Hematopoietic multipotent progenitor cell treated with erythropoietin and hydrocortisone succinate and interleukin-3 and kit ligand, for 6 days (in vitro differentiated cells): ENCODE measurements around the gene SORCS1.
"Not testable (repeated sequence)": the region's sequence is repeated elsewhere in the genome, so short reads cannot be mapped to it uniquely, and the experiment has no call there.

Experiments used
- DNase-seq: peaks from one replicate; pipeline ENCODE4 v3.0.0-alpha.2; 2015

Gene SORCS1

DNA sequence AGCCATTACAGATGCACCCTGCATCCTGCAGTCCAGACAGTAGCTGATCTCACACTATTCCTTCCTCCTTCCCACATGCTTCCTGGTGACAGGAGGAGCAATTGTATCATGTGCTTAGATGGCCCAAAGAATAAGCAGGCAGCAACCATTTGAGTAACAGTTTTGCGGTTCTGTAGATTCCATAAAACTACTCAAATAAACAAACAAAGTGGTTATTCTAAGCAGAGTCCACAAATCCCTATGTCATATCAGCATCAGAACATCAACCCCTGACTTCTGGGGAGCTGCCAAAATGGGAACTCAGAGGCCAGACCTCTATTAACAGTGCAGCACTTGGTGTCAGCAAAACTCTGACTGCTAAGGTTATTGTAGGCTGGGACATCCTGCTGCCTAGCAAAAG, 226.0 kb downstream of the SORCS1 start:
- no peak for DNase-seq

DNA sequence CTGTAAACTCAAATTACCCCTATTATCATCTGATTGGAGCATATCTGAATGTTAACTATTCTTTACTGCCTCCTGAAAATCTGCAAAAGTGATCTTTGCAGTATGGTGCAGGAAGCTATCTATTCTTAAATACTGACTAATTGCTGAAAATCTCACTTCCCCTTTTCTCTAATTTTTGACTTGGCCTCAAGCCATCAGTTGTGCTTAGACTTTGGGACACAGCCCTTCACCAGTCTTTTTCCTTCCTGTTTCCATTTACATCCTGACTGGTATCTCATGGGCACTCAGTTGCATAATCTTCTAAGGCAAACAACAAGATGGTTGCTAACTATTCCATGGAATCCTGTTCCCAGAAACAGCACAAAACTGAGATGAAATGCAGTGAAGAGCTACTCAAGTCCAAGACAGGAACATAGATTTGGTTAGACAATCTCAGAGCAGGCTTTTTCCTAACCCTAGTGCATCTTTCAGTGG, 228.5 kb downstream of the SORCS1 start:
- peak; percentile 48 for DNase-seq

DNA sequence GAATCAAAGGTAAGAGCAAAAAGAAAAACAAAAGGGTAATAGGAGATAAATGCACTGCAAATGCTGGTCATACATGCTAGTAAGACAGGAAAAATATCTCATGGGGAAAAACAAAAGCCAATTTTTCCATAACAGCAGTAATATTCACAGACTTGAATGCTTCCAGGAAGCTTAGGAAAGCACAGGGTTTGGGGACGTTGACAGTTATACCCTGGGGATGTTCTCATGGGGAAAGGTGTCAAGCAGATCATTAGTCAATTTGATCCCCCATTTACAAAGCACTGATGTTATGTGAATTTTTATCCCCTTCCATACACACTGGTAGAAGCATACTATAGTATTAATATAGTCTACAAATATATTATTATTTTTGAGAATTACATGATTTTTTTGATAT, 232.7 kb downstream of the SORCS1 start:
- DNase-seq = no peak

DNA sequence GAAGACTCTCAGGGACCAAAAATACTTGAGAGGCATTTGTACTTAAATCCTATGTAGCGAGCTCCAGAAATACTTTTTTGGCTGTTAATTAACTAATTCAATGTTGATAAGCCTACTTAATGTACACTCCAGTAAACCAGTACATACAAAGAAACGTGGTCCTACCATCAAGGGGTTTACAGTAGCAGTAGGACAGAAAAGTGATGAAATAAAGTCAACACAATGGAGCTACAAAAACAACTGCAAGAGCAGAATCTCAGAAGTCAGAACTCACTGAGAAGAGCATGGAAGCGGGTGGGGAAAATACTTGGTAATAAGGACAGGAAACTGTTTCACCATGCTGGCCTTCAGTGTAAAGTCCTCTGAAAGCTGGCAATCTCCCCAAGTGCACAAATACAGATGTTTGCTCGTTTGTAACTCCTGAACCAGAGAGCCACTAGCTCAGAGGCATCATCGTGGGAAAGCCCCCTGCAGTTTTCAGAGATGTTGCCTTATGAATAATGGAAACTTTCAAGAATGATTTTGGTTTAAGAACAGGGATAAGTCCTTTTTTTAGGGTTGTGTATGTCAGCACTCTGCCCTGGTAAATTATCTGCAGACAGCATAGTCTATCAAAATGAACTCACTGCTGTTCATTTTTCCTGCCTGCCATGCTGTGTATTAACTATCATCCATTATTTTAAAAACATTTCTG, 233.2 kb downstream of the SORCS1 start:
- DNase-seq = peak; percentile 7

DNA sequence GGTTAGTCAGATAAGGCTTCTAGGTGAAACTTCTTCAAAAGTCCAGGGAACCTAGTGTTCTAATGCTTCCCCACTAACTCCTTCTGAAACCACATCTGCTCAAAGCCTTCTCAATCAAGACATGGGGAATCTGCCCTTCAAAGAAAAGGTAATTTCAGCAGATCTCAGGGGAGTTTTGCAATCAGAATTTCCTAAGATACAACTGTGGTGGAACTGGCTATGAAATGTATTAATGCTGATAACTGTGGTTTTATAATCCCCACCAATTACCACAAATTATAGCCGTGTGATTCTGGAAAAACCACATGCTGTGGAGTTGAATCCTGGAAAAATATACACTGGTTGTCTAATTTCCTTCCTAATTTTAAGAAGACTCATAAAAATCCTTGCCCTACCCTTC, 233.8 kb downstream of the SORCS1 start:
- peak; percentile 15 for DNase-seq

DNA sequence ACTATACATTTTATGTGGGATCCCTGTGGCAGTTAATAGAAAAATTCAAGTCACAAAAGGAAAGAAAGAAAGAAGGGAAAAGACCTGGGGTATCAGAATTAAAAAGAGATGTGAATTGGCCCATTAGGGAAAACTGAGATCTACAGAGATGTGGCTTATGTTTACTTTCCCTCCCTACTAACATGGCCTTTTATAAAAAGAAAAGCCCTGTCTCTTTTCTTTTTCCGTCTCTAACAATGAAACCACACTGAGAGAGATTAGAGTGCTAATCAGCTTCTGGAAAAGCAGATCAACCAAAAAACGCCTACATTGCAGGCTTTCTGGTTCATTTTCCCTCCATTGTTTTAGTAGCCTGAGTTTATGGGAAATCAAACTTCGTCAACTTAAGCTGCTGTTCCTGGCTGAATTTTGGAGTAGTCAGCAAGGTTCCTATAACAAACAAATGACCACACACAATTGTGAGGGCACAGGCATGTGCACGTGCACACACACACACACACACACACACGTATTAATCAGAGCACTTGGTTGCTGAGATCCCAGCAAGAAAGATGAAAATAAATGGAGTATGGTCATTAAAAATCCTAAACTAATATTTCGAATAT, 235.1 kb downstream of the SORCS1 start:
- no peak for DNase-seq

DNA sequence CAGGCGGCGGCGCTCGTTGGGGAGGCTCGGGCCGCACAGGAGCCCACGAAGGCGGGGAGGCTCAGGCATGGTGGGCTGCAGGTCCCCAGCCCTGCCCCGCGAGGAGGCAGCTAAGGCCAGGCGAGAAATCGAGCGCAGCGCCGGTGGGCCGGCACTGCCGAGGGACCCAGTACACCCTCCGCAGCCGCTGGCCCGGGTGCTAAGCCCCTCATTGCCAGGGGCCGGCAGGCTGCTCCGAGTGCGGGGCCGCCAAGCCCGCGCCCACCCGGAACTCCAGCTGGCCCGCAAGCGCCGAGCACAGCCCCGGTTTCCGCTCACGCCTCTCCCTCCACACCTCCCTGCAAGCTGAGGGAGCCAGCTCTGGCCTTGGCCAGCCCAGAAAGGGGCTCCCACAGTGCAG, 236.4 kb downstream of the SORCS1 start:
- not testable (repeated sequence) for DNase-seq

DNA sequence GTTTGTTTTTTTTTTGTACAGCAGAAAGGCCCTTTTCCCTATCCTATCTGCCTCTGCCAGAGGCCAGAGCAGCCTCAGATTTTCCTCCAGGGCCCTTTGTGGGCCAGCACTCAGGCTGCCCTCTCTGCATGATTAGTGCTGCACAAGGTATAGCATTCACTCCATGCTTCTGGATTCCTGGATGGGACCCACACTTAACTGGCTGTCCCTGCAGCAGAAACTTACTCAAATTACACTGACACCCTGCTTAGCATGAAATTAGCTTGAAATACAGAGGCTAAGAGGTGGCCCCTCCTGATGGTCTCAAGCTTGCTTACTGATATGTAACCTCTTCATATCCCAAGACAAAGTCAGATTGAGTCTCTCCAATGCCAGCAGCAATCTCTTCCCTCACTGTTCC, 239.3 kb downstream of the SORCS1 start:
- DNase-seq = no peak

DNA sequence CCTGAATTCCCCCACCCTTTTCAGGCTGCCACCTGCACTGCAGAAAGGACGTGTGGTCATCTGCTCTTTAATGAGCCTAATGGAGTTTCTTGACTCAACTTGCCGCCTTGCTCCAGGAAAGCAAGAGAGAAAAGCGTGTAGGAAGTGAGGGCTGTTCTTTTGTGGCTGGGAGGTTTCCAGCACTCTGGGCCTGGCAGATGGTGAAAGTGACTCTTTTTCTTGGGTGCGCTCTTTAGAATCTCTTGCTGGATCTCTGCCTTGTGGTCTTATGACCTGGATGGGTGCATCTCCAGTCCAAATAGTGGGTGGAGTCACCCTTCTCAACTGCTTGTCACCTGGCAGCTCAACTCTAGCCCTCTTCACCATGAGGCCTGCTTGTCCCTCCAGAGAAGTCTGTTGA, 244.0 kb downstream of the SORCS1 start:
- no peak for DNase-seq

DNA sequence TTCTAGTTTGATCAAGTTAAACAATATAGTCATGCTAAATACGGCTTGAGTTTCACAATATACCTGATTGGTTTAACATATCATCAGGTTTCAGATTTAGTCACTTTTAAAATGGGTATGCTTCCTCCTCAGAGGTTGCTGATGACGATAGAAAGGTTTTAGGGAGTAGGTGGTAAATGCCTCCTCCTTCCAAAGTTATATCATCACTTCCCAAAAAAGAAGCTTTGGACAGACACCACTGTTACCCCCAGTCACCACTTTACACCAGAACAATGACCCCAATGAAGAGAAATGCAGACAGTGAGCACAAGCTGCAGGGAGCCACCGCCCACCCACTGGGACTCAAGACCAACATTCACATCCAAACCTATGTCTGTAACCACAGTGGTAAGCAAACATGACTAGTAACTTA, 244.6 kb downstream of the SORCS1 start:
- DNase-seq = no peak

DNA sequence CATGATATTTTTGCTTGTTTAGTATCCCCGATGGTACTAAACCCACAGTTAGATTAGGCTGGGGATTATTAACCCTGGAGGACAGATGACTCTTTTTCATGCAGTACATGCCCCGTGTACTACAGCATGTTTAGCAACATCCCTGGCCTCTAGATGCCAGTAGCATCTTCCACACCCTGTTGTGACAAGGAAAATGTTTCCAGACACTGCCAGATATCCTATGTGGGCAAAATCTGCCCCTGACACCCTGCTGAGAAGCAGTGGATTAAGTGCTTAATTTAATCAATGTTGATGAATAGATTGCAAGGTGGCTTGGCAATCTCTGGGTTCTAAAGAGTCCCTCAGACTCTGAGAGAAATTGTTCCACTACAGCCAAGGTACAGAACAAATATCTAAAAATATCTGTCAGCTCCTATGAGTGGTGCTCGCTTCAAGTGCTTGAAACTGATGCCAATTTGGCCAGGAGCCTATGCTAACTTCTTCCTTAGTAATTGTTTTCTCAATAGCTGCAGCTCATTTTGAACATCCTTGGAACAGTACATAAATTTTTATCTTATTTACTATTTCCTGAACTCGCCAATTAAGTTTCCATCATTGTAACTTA, 247.0 kb downstream of the SORCS1 start:
- no peak for DNase-seq

DNA sequence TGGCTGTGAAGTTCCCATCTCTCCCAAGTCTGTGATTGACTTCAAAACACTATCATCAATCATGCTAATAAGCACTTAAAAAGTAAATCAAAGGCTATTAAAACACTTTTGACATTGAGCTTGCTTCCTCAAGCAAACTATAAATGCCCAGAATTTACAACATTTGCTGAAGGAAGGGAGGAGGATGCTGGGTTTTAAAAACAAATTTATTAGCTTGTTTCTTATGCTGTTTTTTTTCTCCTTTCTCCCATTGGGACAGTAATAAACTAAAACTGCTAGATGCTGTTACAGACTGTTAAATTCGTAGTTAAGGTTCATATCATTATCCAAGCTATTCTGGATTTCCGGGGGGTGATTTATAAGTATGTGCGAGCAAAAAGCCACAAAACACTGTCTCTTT, 250.5 kb downstream of the SORCS1 start:
- no peak for DNase-seq

DNA sequence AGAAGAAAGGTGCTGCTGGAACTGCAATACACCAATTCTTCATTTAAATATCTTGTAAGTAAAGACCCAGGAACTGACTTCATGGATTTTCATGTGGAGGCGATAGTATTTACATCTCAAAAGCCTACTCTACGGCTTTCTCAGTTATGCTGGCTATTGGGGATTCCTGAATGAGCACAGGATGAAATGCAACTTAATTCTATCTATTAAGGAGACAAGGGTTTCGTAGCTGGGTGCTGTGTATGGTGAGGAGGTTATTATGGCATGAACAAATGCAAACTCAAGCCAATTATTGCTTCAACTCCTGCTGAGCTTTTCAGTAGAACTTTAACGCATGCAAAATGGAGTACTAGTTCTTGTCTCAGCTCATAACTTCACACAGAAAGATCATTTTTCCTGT, 251.2 kb downstream of the SORCS1 start:
- no peak for DNase-seq

DNA sequence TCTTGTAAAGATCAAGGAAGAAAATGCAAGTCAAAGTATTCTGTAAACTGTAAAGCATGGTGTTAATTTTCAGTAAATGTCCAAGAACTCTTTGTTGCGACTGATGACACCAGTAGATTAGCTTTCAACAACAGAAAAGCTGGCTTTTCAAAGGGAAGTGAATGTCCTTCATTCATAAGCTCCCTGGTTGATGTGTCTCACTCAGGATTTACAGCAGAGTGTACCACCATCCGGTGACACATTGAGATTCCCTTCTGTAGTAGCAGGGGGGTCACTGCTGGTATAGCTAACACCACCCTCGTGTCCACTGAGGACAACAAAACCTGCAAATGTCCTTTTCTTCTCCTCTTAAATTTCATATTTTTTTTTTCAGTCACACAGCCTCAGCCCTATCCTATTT, 253.4 kb downstream of the SORCS1 start:
- DNase-seq = no peak

DNA sequence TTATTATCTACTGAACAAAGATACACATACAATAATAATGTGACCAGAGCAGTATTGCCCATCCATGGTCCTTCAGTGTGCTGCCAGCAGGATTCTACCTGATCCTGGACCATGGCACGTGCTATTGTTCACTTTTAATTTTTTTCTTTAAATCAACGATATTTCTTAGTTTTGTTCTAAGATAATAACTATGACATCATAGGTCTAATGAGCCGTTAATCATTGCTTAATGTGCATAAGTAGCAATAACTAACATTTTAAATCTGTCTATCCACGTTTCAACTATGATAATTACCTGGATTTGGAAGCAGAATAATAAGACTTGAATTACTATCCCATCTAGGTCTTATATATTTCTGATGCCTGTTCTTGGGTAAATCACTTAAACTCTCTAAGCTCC, 253.8 kb downstream of the SORCS1 start:
- DNase-seq = no peak

DNA sequence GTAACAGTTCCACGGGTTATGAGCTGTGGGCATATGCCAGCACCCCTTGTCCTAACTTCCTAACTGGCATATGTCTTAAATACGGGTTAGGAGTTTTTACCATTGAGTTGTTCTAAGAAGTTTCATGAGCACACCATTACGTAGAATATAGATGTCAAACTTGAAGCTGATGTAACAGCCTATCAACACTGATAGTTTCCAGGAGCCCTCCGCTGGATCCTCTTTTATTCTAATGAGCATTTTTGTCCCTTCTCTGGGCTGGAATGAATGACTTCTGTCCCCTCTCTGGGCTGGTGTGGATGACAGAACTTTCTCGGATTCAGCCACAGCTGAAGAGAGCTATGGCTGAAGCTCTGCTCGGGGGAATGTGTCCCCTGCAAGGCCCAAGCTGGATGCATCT, 256.3 kb downstream of the SORCS1 start:
- no peak for DNase-seq

DNA sequence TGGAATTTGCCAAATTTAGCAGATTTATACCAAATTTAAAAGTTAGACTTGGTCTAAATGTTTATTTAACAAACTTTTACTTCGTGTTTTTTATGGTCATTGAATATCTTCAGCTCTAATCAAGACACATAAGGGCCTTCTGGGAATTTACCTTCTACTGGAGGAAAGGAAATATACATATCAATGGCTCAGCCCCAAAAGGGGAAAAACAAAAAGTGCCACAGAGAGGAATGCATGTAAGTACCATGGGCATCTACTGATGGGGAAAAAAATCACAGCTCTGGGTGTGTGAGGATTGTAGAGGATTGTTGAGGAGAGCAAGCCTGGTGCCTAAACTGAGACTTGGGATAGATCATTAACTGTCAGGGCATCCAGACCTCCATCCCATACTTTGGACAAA, 260.3 kb downstream of the SORCS1 start:
- no peak for DNase-seq

DNA sequence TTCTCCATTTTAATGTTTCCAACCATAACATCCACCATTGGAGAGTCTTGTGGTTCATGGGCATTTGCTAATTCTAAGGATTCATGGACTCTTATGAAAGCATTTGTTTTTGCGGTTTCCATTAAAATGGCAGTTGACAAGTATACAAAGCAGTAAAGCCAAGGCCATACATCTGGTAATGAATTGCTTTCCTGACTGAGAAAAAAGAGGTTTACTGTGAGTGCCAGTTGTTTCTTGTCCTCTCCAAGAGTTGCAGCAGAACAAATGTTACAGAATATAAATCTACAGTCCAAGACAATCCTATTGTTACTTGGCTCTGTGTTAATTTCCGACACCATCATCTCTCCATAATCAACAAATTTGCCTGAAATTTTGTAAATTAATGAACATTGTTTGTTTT, 261.3 kb downstream of the SORCS1 start:
- DNase-seq = no peak

DNA sequence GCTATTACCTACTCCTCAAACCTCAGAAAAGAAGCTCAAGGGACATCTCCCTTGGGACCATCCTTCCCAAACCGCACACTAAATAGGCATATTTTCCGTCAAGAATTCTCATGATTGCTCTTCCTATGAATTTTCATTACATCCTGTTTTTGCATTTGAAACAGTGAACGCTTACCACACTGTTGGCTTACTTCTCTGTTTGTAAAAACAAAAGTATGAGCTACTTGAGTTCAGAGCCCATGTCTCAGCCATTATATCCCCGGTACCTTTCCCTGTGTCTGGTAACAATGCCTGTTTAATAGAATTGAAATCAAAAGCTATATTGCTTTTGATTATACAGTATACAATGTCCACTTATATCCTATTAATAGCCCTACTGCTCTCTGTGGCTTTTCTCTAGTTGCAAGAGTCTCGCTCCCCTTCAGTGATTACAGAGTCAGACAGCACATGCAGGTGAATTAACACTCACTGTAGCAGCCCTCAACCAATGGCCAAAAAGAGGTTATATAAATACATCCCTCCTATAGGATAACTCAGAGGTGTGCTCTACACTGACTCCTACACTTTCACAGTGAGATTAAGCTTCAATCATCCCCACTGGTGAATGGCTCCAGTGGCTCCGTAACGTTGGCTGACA, 264.4 kb downstream of the SORCS1 start:
- DNase-seq = no peak

DNA sequence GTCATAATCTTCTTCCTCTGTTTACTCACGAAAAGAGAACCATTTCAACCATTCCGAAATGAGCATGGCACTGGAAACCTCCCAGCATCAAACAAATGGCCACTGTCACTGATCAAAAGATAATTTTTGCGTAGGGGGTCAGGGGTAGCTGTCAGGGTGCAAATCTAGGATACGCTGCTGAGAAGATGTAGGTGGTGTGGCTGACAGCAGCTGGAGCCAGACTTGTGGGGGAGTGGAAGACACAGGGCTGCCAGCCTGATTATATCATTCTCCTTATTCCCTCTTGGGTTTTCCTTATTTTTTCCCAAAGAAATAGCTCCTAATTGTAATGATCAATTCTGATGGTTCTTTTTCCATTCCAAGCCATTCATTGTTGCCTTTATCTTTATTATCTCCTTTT, 266.1 kb downstream of the SORCS1 start:
- no peak for DNase-seq

DNA sequence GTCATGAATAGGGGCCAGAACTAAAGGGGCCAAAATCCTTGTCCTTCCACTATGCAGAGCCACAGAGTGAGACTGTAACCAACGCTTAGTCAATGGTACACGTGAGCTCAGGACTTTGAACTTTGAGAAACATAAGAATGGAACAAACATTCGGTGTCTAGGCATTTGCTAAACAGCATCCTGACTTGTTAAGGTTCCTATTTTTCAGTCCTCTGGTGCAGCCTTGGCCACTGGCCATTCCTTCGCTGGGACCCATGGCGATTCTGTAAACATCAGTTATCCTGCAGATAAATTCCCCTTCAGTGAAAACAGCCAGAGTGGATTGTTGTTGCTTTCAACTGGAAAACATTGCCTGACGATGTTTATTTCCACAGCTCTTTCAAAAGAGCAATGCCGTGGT, 266.8 kb downstream of the SORCS1 start:
- DNase-seq = no peak

DNA sequence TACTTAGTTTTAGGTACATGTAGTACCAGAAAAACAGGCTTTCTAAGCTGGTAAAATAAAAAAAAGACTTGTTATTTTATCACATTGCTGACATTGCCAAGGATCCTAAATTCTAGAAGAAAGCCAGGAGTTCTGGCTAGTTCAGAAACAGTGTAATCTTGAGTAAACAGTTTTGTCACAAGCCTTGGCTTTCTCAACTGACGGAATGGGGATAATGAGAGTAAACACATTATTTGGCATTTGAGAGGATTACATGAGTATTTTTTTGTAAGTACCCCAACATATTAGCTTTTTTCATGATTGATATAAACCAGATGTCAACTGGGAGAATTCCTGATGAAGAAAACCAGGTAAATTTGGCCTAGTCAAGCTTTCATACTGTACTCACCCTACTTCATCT, 269.8 kb downstream of the SORCS1 start:
- DNase-seq = no peak

DNA sequence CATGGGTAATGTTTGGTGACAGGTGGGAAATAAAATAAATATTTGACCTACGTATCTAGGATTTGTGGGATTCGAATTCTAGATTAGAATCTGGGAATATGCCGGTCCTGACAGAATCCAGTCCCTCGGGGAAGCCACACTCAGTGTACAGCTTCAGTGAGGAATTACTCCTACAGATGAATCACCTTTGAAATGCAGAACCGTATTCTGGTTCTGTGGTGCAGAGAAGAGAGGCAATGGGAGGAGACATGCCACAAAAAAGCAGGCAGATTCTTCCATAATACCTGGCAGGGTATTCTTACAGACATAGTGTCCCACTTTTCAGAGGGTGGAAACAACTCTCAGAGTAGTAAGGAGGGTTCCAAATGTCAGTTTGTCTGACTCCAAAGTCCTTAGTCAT, 286.9 kb downstream of the SORCS1 start:
- DNase-seq = no peak

DNA sequence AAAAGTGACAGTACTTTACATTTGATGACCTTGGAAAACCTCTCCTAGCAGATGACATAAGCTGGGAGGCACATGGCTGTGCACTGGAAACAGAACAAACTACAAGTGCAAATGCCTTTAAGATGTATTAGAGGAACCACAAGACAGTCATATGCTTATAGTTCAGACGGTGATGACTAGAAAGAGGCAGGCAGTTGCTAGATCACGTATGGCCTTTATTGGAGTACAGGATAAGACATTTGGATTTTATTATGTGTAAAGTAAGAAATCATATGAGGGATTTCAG, 290.0 kb downstream of the SORCS1 start:
- no peak for DNase-seq
